Naive thymus-derived CD4-positive, alpha-beta T cell (primary cell): ENCODE results near the gene RXYLT1. TPM values are rescaled to one million over a fixed set of nuclear protein-coding genes. Genes with fewer than 3 reads are reported as not detected.
A peak's percentile ranks its signal among the peaks of the same experiment; 100 is the strongest.

ENCODE experiments used
- ATAC-seq: fragments of 150-1000 bp; cut with Tn5 transposase; 2 replicates; pipeline ENCODE4 v1.10.0; 2021; ENCODE audit warnings: mild to moderate bottlenecking, moderate library complexity
- CTCF ChIA-PET: fragments of 350-600 bp; sonication (Branson Sonifier 250); formaldehyde crosslinking; loops from one replicate; lab custom pipeline; 2021; ENCODE audit warnings: antibody characterized with exemption; lab: Charles Lee
- POLR2A ChIA-PET: fragments of 350-600 bp; sonication (Branson Sonifier 250); formaldehyde crosslinking; loops from one replicate; lab custom pipeline; 2021; ENCODE audit warnings: antibody characterized with exemption, inconsistent platforms; lab: Charles Lee
- DNase-seq, 9 donors: peaks; one replicate each; pipeline versions ENCODE4 v3.0.0 to v3.0.0-alpha.2; 2020 to 2022; ENCODE audit warnings: mixed read lengths in 1 of 9
- H3K27ac ChIP-seq: one replicate; pipeline ENCODE4 v1.7.0; 2013; ENCODE audit warnings: mild to moderate bottlenecking, low read depth, low read length, moderate library complexity
- H3K27me3 ChIP-seq, 2 donors: one replicate each; pipeline ENCODE4 v1.7.0; 2013; ENCODE audit warnings: low read length in 2 of 2, mild to moderate bottlenecking in 2 of 2, moderate library complexity in 2 of 2; ENCODE audit not compliant: control insufficient read depth in 2 of 2, insufficient read depth in 2 of 2
- H3K36me3 ChIP-seq, 3 experiments: 1 replicate in 2 of 3; 2 replicates in 1 of 3; pipeline ENCODE4 v1.7.0; 2013; ENCODE audit warnings: low read length in 3 of 3, mild to moderate bottlenecking in 3 of 3, moderate library complexity in 1 of 3; ENCODE audit not compliant: insufficient read depth in 3 of 3, control insufficient read depth in 2 of 3
- H3K4me1 ChIP-seq, 2 donors: one replicate each; pipeline ENCODE4 v1.7.0; 2013; ENCODE audit warnings: low read length in 2 of 2, mild to moderate bottlenecking in 2 of 2, moderate library complexity in 1 of 2; ENCODE audit not compliant: control insufficient read depth in 2 of 2, insufficient read depth in 2 of 2
- H3K4me3 ChIP-seq: 2 replicates; pipeline ENCODE4 v1.7.0; 2013; ENCODE audit warnings: mild to moderate bottlenecking, low read length
- H3K9me3 ChIP-seq, 3 experiments: 1 replicate in 2 of 3; 2 replicates in 1 of 3; pipeline ENCODE4 v1.7.0; 2013; ENCODE audit warnings: low read length in 3 of 3; ENCODE audit not compliant: control insufficient read depth in 2 of 3
- H3K27ac Mint-ChIP-seq, 9 donors: one replicate each; pipeline ENCODE4 v1.8.0; 2020 to 2022; ENCODE audit warnings: mixed read lengths in 9 of 9, mild to moderate bottlenecking in 8 of 9, moderate library complexity in 5 of 9, inconsistent platforms in 2 of 9
- H3K27me3 Mint-ChIP-seq, 5 donors: one replicate each; pipeline ENCODE4 v1.8.0; 2021 to 2022; ENCODE audit warnings: mixed read lengths in 5 of 5, mild to moderate bottlenecking in 1 of 5
- H3K36me3 Mint-ChIP-seq, 5 donors: one replicate each; pipeline ENCODE4 v1.8.0; 2020 to 2022; ENCODE audit warnings: mixed read lengths in 5 of 5, mild to moderate bottlenecking in 3 of 5, inconsistent platforms in 1 of 5
- H3K4me1 Mint-ChIP-seq, 7 donors: one replicate each; pipeline ENCODE4 v1.8.0; 2020 to 2022; ENCODE audit warnings: mixed read lengths in 7 of 7, mild to moderate bottlenecking in 3 of 7, inconsistent platforms in 1 of 7
- H3K4me3 Mint-ChIP-seq, 10 donors: one replicate each; pipeline ENCODE4 v1.8.0; 2020 to 2022; ENCODE audit warnings: mild to moderate bottlenecking in 10 of 10, mixed read lengths in 10 of 10, moderate library complexity in 6 of 10, inconsistent platforms in 2 of 10
- H3K9me3 Mint-ChIP-seq, 11 donors: one replicate each; pipeline ENCODE4 v1.8.0; 2020 to 2022; ENCODE audit warnings: mixed read lengths in 11 of 11, mild to moderate bottlenecking in 4 of 11, inconsistent platforms in 1 of 11, moderate library complexity in 1 of 11
- intact Hi-C, 2 donors: fragments of 100-400 bp; cut with micrococcal nuclease; formaldehyde crosslinking; loops; one replicate each; pipeline ENCODE4 v1.15.1; 2023
- polyA plus RNA-seq, 2 donors: library from polyadenylated mRNA; unstranded; fragments of 300-500 nt; fragmentation: Illumina TruSeq; gene quantifications; one replicate each; pipeline ENCODE4 v1.2.3, GENCODE V29; 2021
- total RNA-seq, 6 experiments: library from RNA in 5 of 6; stranded (reverse) in 5 of 6; gene quantifications; 1 replicate in 5 of 6; 2 replicates in 1 of 6; pipeline ENCODE4 v1.2.3 and lab custom pipeline; 2021 to 2026

RXYLT1 gene
- total and polyA plus RNA-seq, 7 experiments from 2014 or later: 9.9 to 22.0 (median 15.4) TPM

DNA sequence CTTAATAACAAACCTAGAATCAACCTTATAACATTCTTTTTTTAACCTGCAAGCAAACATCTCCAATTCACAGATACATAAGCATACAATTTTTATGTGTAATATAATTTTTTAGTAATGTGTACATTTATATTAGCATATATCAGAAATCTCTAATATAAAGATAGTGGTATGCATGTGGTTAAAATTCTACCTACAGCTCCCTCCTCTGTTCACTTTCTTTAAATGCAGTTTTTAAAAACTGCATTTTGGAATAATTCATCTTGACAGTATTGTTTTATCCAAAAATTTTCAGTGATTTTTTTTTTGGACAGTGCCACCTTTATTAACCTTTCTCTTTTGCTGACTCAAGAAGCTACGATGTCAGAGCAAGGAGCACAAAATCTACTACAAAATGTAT lies 13.2 kb upstream of the RXYLT1 start:
- Mint-ChIP-seq H3K27me3 (peaks cover 20 to 46% (median 28%) of the 10 kb centered on the region in 5 donors), H3K36me3 (peaks cover 0 to 7% (median 0%) of the 10 kb centered on the region in 5 donors), H3K4me1 (peaks cover 0 to 4% (median 0%) of the 10 kb centered on the region in 7 donors), H3K27ac (no peak overlapping the region), H3K4me3 (no peak overlapping the region), H3K9me3 (peaks cover 0 to 30% (median 15%) of the 10 kb centered on the region in 11 donors)
- Histone ChIP-seq H3K27ac (no peak overlapping the region), H3K27me3 (no peaks in the 10 kb centered on the region), H3K9me3 (peaks cover 0 to 7% (median 0%) of the 10 kb centered on the region in 3 experiments), H3K4me3 (no peak overlapping the region), H3K36me3 (no peaks in the 10 kb centered on the region), H3K4me1 (no peaks in the 10 kb centered on the region)
- ATAC-seq (no peak), DNase-seq (no peak)
- ChIA-PET CTCF (no interaction called here), POLR2A (no interaction called here)
- intact Hi-C loops: no loop called here

DNA sequence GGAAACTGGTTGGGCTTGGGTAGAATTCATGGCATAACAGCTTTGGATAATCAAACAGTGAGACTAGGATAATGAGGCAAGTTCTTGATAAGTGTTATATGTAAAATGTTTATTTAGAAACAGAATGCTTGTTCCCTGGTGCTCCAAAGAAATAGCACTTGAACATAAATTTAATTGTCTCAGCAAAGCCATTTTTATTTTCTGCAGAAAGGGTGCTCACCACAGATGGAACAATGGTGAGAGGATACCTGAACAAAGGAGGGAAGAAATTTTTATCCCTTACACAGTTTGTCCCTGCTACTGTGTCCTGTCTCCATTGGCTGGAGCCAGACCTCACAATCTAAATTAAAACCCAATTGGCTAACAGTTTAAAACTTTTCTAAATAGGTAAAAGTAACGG lies 9.3 kb upstream of the RXYLT1 start:
- DNase-seq (no peak), ATAC-seq (no peak)
- H3K27ac ChIP-seq: no peak overlapping the region
- no peak overlapping the region for H3K27ac Mint-ChIP-seq
- no peaks in the 10 kb centered on the region for H3K4me1 Mint-ChIP-seq
- intact Hi-C loops: loop anchor here in 1 of 2 donors (10.0 kb wide), 1 partner anchor 1394 kb away; the partner anchor contains the start of gene LEMD3
- no peaks in the 10 kb centered on the region for H3K4me1 ChIP-seq
- no peaks in the 10 kb centered on the region for H3K27me3 ChIP-seq
- peaks cover 0 to 7% (median 0%) of the 10 kb centered on the region in 5 donors for H3K36me3 Mint-ChIP-seq
- POLR2A ChIA-PET: no interaction called here
- CTCF ChIA-PET: interaction anchor here (1.1 kb wide), 1 partner anchor 31 kb away, joined by 3 read pairs; no protein-coding TSS in a partner anchor
- no peak overlapping the region for H3K4me3 Mint-ChIP-seq
- H3K36me3 ChIP-seq: no peaks in the 10 kb centered on the region
- H3K27me3 Mint-ChIP-seq: peaks cover 14 to 35% (median 27%) of the 10 kb centered on the region in 5 donors
- H3K9me3 ChIP-seq: peaks cover 0 to 7% (median 0%) of the 10 kb centered on the region in 3 experiments
- no peak overlapping the region for H3K4me3 ChIP-seq
- peaks cover 0 to 33% (median 17%) of the 10 kb centered on the region in 11 donors for H3K9me3 Mint-ChIP-seq

DNA sequence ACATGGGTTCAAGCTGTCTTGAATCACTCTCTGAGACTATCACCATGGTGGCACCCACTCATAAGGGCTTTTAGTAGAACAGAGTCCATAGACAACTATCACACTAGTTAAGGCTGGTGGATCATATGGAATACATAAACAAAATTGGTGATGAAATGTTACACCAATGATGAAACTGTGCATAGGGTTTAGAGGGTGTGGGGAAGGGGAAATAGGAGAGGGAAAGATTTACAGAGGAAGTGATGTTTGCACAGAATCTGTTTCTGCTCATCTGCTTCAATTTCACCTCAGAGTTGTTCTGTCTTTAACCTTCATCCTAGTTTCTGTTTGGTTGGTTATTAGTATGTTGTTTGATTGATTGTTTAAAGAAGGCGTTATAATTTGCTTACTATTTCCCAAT lies 2.4 kb upstream of the RXYLT1 start:
- H3K4me1 Mint-ChIP-seq: peaks cover 6 to 36% (median 16%) of the 10 kb centered on the region in 7 donors
- intact Hi-C loops: loop anchor here in 1 of 2 donors (10.0 kb wide), 1 partner anchor 1387 kb away; the partner anchor contains the start of gene LEMD3
- ChIA-PET CTCF (no interaction called here), POLR2A (no interaction called here)
- H3K36me3 Mint-ChIP-seq: peaks cover 0 to 5% (median under 1%) of the 10 kb centered on the region in 5 donors
- no peak overlapping the region for H3K27ac ChIP-seq
- DNase-seq (no peak), ATAC-seq (no peak)
- no peaks in the 10 kb centered on the region for H3K9me3 ChIP-seq
- no peaks in the 10 kb centered on the region for H3K36me3 ChIP-seq
- H3K27ac Mint-ChIP-seq: no peak overlapping the region
- peaks cover 0 to 8% (median 4%) of the 10 kb centered on the region in 5 donors for H3K27me3 Mint-ChIP-seq
- no peaks in the 10 kb centered on the region for H3K27me3 ChIP-seq
- H3K9me3 Mint-ChIP-seq: peaks cover 0 to 2% (median 0%) of the 10 kb centered on the region in 11 donors
- H3K4me1 ChIP-seq: peaks cover 3 to 13% of the 10 kb centered on the region in 2 donors
- no peak overlapping the region for H3K4me3 Mint-ChIP-seq
- H3K4me3 ChIP-seq: no peak overlapping the region

DNA sequence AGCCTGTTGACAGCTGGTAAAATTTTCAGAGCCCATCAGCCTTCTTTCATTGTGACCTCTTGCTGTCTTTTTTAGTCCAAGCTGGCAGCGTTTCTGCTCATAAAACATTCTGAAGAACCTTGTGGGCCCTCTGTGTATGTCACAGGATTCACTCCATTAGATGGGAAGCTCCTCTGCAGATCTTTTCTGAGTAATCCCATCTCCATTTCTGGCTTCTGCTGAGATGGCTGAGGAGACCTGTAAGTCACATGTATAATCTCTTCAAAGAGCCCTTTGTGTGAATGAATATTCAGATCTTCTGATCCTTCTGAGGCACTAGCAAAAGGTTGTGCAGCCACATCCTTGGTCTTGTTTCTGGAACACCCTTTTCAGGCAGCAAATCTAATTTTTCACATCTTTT lies 2.8 kb downstream of the RXYLT1 start:
- peak overlapping the region in 1 of 9 donors; percentile 17 for H3K27ac Mint-ChIP-seq
- H3K4me1 Mint-ChIP-seq: peaks cover 6 to 48% (median 24%) of the 10 kb centered on the region in 7 donors
- Histone ChIP-seq H3K36me3 (peaks cover 0 to 14% (median 0%) of the 10 kb centered on the region in 3 experiments), H3K4me3 (no peak overlapping the region), H3K9me3 (no peaks in the 10 kb centered on the region), H3K4me1 (peaks cover 3 to 13% of the 10 kb centered on the region in 2 donors), H3K27ac (no peak overlapping the region), H3K27me3 (no peaks in the 10 kb centered on the region)
- H3K9me3 Mint-ChIP-seq: peaks cover 0 to 2% (median 0%) of the 10 kb centered on the region in 11 donors
- H3K4me3 Mint-ChIP-seq: peak overlapping the region in 2 of 10 donors; percentile 18 to 58
- DNase-seq: no peak
- POLR2A ChIA-PET: interaction anchor here (0.6 kb wide), 1 partner anchor 438 kb away, joined by 6 read pairs; no protein-coding TSS in a partner anchor
- no peak for ATAC-seq
- no peaks in the 10 kb centered on the region for H3K27me3 Mint-ChIP-seq
- intact Hi-C loops: loop anchor here in 1 of 2 donors (5.0 kb wide), 1 partner anchor 985 kb away; no protein-coding TSS in a partner anchor
- peaks cover 8 to 36% (median 18%) of the 10 kb centered on the region in 5 donors for H3K36me3 Mint-ChIP-seq
- CTCF ChIA-PET: no interaction called here

DNA sequence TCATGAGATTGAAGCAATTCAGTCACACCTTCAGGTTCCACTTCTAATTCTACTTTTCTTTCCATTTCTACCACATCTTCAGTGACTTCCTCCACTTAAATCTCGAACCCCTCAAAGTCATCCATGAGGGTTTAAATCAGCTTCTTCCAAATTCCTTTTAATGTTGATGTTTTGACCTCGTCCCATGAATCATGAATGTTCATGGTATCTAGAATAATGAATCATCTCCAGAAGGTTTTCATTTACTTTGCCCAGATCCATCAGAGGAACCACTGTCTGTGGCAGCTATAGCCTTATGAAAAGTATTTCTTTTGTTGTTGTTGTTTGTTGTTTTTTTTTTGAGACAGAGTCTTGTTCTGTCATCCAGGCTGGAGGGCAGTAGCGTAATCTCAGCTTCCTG lies 7.6 kb downstream of the RXYLT1 start:
- no peak for ATAC-seq
- H3K4me3 ChIP-seq: no peak overlapping the region
- H3K4me3 Mint-ChIP-seq: no peak overlapping the region
- no peaks in the 10 kb centered on the region for H3K27me3 ChIP-seq
- POLR2A ChIA-PET: no interaction called here
- intact Hi-C loops: no loop called here
- no peak overlapping the region for H3K27ac ChIP-seq
- no peaks in the 10 kb centered on the region for H3K9me3 ChIP-seq
- CTCF ChIA-PET: no interaction called here
- no peak overlapping the region for H3K27ac Mint-ChIP-seq
- H3K4me1 Mint-ChIP-seq: peaks cover 0 to 15% (median 6%) of the 10 kb centered on the region in 7 donors
- H3K9me3 Mint-ChIP-seq: no peaks in the 10 kb centered on the region
- no peaks in the 10 kb centered on the region for H3K27me3 Mint-ChIP-seq
- H3K4me1 ChIP-seq: no peaks in the 10 kb centered on the region
- peaks cover 14 to 73% (median 45%) of the 10 kb centered on the region in 5 donors for H3K36me3 Mint-ChIP-seq
- no peak for DNase-seq
- H3K36me3 ChIP-seq: peaks cover 0 to 21% (median 6%) of the 10 kb centered on the region in 3 experiments

DNA sequence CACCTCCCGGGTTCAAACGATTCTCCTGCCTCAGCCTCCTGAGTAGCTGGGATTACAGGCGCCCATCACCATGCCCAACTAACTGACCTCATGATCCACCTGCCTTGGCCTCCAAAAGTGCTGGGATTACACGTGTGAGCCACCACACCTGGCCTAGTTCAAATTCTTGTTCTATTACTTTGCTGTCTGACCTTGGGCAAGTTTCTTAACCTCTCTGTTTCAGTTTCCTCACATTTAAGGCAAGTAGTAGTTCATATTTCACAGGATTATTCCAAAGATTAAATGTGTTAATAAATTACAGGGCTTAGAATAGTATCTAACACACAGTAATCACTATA lies 10.9 kb downstream of the RXYLT1 start:
- intact Hi-C loops: no loop called here
- Mint-ChIP-seq H3K36me3 (peaks cover 10 to 49% (median 37%) of the 10 kb centered on the region in 5 donors), H3K27ac (peak overlapping the region in 1 of 9 donors; percentile 69), H3K9me3 (no peaks in the 10 kb centered on the region), H3K4me3 (no peak overlapping the region), H3K4me1 (peaks cover 0 to 6% (median 3%) of the 10 kb centered on the region in 7 donors), H3K27me3 (no peaks in the 10 kb centered on the region)
- no peak overlapping the region for H3K27ac ChIP-seq
- peaks cover 0 to 17% (median 6%) of the 10 kb centered on the region in 3 experiments for H3K36me3 ChIP-seq
- H3K4me3 ChIP-seq: no peak overlapping the region
- H3K9me3 ChIP-seq: no peaks in the 10 kb centered on the region
- H3K27me3 ChIP-seq: no peaks in the 10 kb centered on the region
- DNase-seq (no peak), ATAC-seq (no peak)
- H3K4me1 ChIP-seq: no peaks in the 10 kb centered on the region
- POLR2A ChIA-PET: no interaction called here
- CTCF ChIA-PET: no interaction called here

DNA sequence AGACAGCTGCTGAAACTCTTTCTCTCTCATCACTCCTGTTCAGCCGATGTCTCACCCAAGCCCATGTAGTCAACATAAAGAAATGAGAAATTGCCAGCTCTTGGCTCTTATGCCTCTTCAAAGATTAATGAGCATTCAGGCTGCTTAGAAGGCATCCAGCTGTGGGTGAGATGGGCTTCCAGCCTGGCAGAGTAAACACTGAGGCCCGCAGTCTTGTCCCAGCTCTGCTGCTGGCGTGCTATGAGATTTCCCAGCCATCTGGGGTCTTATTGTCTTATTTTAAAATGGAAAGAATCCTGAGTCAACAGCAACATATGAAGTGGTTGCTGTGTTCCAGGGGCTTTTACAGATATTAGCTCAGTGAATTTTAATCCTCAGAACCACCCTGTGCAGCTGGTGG lies 12.6 kb downstream of the RXYLT1 start:
- no peaks in the 10 kb centered on the region for H3K9me3 Mint-ChIP-seq
- H3K36me3 Mint-ChIP-seq: peaks cover 7 to 44% (median 28%) of the 10 kb centered on the region in 5 donors
- H3K4me3 Mint-ChIP-seq: no peak overlapping the region
- intact Hi-C loops: no loop called here
- no peak overlapping the region for H3K27ac Mint-ChIP-seq
- H3K27ac ChIP-seq: no peak overlapping the region
- peaks cover 0 to 6% (median 0%) of the 10 kb centered on the region in 7 donors for H3K4me1 Mint-ChIP-seq
- DNase-seq (no peak), ATAC-seq (no peak)
- peaks cover 0 to 7% (median 6%) of the 10 kb centered on the region in 3 experiments for H3K36me3 ChIP-seq
- ChIA-PET POLR2A (interaction anchor here (0.7 kb wide), 1 partner anchor 27 kb away, joined by 3 read pairs; no protein-coding TSS in a partner anchor), CTCF (no interaction called here)
- H3K27me3 Mint-ChIP-seq: no peaks in the 10 kb centered on the region
- H3K4me1 ChIP-seq: no peaks in the 10 kb centered on the region
- no peaks in the 10 kb centered on the region for H3K9me3 ChIP-seq
- H3K27me3 ChIP-seq: no peaks in the 10 kb centered on the region
- H3K4me3 ChIP-seq: no peak overlapping the region
